GM19455 (cell line): ENCODE measurements around the gene IRAK1.

ENCODE experiments used
- ATAC-seq: cut with Tn5 transposase; IDR thresholded peaks from one replicate; pipeline ENCODE4 v1.9.1; 2021; ENCODE audit not compliant: unreplicated experiment

The IRAK1 gene

DNA sequence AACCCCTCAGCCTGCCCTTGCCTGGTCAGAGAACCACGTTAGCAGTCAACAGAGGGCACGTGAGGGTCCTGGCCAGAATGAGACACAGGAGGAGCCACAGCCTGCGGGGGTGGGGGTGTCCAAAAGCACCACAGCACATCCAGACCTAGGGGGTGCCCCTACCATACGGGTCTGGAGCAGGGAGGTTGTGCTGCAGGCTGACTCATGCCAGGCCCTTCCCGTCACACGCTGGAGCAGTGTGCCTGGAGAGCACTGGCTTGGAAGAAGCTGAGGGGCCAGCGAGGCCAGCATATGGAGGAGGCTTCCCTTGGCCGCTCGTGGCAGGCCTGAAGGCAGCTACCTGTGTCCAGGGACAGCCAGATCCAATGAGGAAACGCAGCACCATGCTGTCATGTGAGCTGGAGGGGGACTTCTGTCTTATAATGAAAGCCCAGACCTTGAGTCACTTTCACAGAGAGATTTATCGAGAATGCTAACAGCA is 1.5 kb upstream of the IRAK1 start:
- no peak for ATAC-seq

- no peak for ATAC-seq
These were observed 924 bp upstream of the IRAK1 start for GRCh38 chrX:154020536-154021115.

DNA sequence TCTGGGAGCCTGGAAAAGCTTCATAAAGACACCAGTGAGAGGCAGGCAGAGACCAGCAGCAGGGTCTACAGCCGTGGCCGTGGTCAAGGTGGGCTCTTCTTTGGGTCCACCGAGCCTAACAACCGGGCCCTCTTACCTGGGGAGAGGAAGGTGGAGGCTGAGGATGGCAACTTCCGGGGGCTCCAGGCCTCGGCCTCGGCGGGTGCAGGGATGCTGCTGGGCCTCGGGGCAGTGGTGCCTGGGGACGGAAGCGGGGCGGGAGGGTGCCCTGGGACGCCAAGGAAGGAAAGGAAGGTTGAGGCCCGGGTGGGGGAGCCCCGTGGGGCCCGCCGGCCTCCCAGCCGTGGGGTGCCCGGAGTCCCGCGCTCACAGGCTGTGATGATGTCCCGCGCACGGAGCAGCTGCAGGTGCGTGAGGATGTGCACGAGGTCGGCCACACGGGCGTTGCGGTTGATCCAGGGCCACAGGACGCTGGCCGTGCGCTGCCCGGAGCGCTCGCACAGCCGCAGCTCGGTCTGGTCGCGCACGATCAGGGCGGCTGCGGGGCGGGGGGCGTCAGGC is 561 bp downstream of the IRAK1 start:
- peak; percentile 20 for ATAC-seq

GRCh38 chrX:154018518-154019060 is 1.1 kb downstream of the IRAK1 start:
- no peak for ATAC-seq

GRCh38 chrX:154017766-154018517 is 1.8 kb downstream of the IRAK1 start:
- no peak for ATAC-seq

DNA sequence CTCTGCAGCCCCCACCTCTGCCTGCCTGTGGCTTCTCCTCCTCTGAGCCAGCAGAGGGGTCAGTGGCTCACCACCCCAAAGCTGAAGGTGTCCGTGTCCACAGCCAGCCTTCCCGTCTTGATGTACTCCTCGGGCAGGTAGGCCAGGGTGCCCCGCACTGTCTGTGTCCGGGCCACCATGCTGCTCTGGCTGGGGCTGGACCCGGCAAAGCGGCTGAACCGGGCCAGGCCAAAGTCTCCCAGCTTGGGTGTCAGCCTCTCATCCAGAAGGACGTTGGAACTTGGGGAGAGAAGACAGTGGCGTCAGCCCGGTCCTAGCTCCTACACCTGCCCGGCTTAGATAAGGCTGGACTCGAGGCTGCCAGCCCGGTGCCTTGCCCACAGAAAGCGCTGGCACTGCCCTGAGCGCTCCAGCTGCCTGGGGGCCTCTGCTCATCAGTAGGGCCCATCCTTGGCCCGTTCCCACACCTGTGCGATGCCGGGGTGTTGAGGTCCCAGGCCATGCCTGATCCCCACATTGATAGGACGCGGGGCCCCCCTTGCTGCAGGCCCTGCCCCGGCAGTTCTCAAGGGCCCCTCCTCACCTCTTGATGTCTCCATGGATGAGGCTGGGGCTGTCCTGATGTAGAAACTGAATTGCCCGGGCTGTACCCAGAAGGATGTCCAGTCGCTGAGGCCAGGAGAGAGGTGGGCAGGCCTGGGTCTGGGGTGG is 3.2 kb downstream of the IRAK1 start:
- ATAC-seq, result no peak

GRCh38 chrX:154015581-154016264 is 4.0 kb downstream of the IRAK1 start:
- no peak for ATAC-seq

DNA sequence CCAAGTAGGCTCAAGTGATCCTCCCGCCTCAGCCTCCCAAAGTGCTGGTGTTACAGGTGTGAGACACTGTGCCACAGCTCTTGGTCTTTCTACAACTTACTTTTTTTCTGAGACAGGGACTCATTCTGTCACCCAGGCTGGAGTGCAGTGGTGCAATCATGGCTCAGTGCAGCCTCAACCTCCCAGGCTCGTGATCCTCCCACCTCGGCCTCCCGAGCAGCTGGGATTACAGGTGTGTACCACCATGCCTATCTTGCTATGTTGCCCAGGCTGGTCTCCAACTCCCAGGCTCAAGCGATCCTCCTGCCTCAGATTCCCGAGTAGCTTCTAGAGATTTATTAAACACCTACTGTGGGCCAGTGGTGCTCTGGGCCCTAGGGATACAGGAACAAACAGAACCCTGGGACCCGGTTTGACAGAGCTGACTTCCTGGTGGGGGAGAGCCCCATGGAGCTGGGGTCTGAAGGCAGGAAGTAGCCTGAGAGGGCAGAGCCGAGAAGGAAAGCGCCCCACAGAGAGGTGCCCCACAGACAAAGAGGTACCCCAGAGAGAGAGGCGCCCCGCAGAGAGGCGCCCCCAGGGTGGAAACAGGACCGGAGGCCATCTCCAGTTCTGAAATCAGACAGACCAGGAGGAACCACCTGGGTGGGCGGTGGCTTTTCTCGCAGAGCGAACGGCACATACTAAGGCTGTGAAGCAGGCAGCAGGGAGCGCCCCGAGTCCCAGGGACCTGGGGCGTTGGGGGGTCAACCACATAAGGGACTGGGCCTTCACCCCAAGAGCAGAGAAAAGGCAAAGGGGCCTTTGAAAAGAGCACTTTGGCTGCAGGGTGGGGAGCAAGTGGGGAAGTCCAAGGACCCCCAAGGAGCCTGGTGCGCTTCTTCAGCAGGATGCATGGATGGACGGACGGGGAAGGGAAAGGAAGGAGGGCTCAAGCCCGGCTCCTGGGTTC is 5.0 kb downstream of the IRAK1 start:
- ATAC-seq, result no peak

GRCh38 chrX:154013614-154014360 is 5.9 kb downstream of the IRAK1 start:
- ATAC-seq, result no peak

GRCh38 chrX:154013001-154013421 is 6.7 kb downstream of the IRAK1 start:
- ATAC-seq, result no peak

GRCh38 chrX:154012336-154012991 is 7.2 kb downstream of the IRAK1 start:
- ATAC-seq, result no peak

DNA sequence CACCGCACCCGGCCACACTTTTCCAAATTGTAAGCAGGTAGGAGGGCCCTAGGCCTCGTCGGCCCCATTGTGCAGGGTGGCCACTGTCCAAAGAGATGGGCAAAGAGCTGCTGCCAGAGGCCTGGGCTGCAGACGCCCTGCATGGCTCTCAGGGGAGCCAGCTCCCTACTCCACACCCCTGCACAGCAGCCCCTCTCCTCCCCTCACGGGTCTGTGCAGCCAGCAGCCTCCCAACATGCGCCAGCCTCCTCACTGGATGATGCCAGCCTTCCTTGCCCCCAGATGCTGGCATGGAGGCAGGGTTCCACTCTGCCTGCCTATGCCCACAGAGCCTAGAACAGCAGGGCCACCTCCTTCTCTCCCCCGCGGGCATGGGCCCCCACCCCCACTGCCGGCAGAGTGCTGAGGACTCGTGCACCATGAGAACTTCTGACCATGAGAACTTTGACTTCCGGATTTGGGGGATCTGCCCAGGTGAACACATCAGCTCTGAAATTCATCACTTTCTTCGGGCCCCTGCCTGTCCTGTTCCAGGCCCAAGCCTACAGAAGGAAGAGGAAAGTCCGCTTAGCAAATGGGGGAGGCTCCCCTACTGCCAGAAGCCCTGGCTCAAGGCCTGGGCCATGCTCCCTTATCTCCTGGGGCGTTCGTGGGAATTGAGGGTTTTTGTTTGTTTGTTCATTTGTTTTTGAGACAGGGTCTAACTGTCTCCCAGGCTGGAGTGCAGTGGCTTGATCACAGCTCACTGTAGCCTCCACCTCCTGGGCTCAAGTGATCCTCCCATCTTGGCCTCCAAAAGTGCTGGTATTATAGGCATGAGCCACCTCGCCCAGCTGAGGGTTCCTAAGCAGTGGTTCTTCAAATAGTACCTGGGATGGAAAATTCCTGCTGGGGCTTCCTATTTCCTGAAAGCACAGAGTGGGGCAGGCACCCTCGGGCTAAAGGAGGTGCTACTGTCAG is 8.0 kb downstream of the IRAK1 start:
- ATAC-seq, result no peak

DNA sequence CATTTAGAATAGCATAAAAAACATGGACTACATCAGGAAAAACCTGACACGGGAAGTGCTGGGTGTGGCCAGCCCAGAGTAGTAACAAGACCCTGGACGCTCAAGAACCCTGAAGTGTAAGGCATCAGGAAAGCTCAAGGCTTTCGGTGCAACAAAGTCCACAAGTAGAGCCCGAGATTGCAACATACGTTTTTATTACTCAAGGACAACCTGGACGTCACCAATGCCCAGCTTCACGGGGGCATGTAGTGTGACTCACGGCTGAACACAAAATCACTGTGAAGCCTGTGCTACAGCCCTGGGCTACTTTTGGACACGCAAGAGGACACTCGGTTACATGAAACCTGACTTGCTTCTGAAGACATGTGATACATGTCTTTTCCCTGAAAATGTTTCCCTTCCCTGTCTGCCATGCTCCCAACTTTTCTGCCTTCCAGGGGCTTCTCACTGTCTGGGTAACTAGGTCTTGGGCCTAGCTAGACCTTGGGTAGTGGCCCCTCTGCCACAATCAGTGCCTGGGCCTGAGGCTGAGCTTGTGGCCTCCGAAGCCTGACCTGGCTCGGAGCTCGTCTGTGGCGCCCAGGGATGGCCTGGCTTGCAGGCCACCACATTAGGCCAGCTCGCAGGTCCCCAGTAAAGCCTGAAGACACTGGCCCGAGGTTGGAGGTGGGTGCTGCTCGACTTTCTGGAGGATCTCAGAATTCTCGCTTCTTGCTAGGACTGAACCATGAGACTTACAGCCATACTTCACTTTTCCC is 9.2 kb downstream of the IRAK1 start:
- no peak for ATAC-seq

- ATAC-seq, result no peak
These were observed 11.2 kb downstream of the IRAK1 start for GRCh38 chrX:154008521-154008920.

DNA sequence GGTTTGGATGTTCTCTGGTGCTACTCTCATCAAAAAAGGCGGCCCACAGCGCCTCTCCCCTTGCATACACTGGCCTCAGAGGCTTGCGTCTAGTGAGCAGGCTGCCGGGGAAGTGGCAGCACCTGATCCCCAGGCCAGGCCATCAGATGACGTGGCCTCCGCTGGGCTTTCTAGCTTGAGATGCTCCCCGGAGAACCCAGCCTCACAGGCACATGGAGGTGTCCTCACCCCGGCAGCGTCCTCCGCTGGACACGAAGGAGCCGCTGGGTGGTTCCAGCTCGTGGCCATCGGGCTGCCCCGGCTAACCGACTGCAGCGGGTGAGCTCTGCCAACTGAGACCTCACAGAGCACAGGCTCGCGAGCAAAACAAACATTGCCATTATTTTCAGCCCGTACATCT is 12.8 kb downstream of the IRAK1 start:
- ATAC-seq, result no peak

DNA sequence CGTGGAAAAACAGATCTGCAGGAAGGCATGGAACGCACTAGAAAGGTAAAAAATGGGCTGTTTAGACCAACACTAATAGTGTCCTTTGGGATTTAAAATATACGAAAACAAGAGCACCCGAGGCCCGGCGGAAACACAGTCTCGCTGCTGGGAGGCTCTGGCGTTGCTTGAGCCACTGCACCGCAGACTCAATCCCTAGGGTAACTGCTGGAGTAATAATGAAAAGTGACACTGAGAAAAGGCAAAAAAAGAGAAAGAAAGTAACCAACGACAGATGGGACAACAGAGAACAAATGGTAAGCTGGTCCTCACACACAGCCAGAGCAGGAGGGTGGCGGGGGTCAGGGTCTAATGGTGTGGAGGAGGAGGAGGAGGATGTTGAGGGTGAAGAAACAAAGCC is 15.4 kb downstream of the IRAK1 start:
- no peak for ATAC-seq
